OCI-LY3 (cell line): ENCODE data around the gene TMEM240.
"Not testable (repeated sequence)": the region's sequence is repeated elsewhere in the genome, so short reads cannot be mapped to it uniquely, and the experiment has no call there.

ENCODE experiments used
- EZH2phosphoT487 ChIP-seq: fragments of 200-600 bp; shearing (Covaris generic); IDR thresholded peaks from 2 replicates; pipeline ENCODE4 v1.6.1; 2018; ENCODE audit warnings: antibody characterized with exemption, mixed run types, low read depth
- TF ChIP-seq, protein P1 (sequence below): fragments of 200-600, 300-600 bp; sonication (generic); IDR thresholded peaks from 2 replicates; pipeline ENCODE4 v1.5.1; 2014; ENCODE audit warnings: antibody characterized with exemption, low read length, low read depth

DNA sequence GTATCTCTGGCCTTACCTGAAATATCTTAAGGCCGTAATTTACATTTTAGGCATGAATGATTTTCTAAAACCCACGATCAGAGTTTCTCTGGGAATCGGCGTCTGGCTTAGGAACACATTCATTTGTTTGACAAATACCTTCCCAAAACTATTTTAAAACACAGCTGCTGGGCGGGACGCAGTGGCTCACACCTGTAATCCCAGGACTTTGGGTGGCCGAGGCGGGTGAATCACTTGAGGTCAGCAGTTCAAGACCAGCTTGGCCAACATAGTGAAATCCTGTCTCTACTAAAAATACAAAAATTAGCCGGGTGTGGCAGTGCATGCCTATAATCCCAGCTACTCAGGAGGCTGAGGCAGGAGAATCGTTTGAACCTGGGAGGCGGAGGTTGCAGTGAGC, 16.5 kb upstream of the TMEM240 start:
- TF ChIP-seq, protein P1, sequence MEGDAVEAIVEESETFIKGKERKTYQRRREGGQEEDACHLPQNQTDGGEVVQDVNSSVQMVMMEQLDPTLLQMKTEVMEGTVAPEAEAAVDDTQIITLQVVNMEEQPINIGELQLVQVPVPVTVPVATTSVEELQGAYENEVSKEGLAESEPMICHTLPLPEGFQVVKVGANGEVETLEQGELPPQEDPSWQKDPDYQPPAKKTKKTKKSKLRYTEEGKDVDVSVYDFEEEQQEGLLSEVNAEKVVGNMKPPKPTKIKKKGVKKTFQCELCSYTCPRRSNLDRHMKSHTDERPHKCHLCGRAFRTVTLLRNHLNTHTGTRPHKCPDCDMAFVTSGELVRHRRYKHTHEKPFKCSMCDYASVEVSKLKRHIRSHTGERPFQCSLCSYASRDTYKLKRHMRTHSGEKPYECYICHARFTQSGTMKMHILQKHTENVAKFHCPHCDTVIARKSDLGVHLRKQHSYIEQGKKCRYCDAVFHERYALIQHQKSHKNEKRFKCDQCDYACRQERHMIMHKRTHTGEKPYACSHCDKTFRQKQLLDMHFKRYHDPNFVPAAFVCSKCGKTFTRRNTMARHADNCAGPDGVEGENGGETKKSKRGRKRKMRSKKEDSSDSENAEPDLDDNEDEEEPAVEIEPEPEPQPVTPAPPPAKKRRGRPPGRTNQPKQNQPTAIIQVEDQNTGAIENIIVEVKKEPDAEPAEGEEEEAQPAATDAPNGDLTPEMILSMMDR = not testable (repeated sequence)
- TF ChIP-seq EZH2phosphoT487 = not testable (repeated sequence)
